Smooth muscle cell of trachea (primary cell): ENCODE results near the gene CCNH. TPM values are rescaled to one million over a fixed set of nuclear protein-coding genes. Genes with fewer than 3 reads are reported as not detected.

Experiments
- total RNA-seq: library from RNA; depleted of rRNA; stranded (reverse); fragments of >200 nt; gene quantifications from 2 replicates; pipeline ENCODE4 v1.2.1, GENCODE V29; 2014

CCNH gene
- total RNA-seq, result 48.0 and 90.0 TPM in 2 replicates

DNA sequence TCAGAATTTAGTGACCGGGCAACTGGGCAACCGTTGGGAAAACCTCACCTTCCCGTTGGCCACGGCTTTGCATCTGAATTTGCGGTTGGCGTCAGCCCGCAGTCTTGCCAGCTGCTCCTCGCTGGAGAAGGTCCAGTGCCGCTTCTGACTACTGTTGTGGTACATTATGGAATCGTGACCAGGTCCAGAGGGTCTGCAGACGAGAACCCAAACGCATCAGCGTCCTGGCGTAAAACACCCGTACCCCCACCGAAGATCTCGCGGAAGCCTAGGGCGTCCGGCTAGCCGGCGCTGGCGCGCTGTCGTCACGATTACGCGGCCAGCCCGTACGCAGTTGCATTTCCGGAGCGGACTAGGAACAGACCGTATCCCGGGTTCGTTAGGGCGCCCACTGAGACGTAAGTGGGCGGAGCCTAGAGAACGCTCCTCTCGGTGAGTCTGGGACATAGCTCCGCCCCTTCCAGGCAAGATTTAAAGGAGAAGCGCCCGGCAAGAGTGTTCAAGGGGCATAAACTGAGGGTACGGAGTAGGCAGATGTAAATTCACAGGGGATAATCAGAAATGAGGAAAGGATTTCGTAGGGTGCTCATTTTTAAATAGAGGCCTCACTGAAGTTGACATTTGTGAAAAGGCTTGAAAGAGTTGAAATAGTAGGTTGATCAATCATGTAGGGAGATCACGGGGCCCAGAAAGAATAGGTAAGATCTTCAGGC, at the start of gene CCNH:
TSS of gene CCNH (minus strand) at position 301 of the 713 bp plus-strand sequence. CDS start at position 165, 136 bp downstream.

Other genes starting within 250 kb of the CCNH start
- 49.6 and 56.9 TPM in 2 replicates for gene RASA1, start 145.0 kb downstream of the CCNH start, total RNA-seq